HG03558 (cell line): ENCODE measurements around the gene OSM.

Source experiments
- ATAC-seq: cut with Tn5 transposase; IDR thresholded peaks from one replicate; pipeline ENCODE4 v1.9.1; 2021; ENCODE audit warnings: moderate number of reproducible peaks; ENCODE audit not compliant: unreplicated experiment; ENCODE audit errors: extremely low read depth

Gene OSM

GRCh38 chr22:30232716-30233218, 33.9 kb downstream of the OSM start:
- ATAC-seq = no peak

GRCh38 chr22:30230787-30231461, 35.7 kb downstream of the OSM start:
- ATAC-seq = no peak

GRCh38 chr22:30230330-30230729, 36.3 kb downstream of the OSM start:
- no peak for ATAC-seq

GRCh38 chr22:30228509-30229359, 37.9 kb downstream of the OSM start:
- ATAC-seq = no peak

- no peak for ATAC-seq
Observed at GRCh38 chr22:30227438-30228228, 39.0 kb downstream of the OSM start.

- no peak for ATAC-seq
Observed at GRCh38 chr22:30226192-30226832, 40.3 kb downstream of the OSM start.

- no peak for ATAC-seq
Observed at GRCh38 chr22:30225220-30225927, 41.3 kb downstream of the OSM start.

GRCh38 chr22:30224161-30224857, 42.3 kb downstream of the OSM start:
- ATAC-seq = no peak

GRCh38 chr22:30223303-30223702, 43.3 kb downstream of the OSM start:
- ATAC-seq = no peak

GRCh38 chr22:30222321-30222720, 44.3 kb downstream of the OSM start:
- ATAC-seq = no peak

GRCh38 chr22:30221121-30221992, 45.3 kb downstream of the OSM start:
- no peak for ATAC-seq

- no peak for ATAC-seq
Observed at GRCh38 chr22:30220338-30221012, 46.2 kb downstream of the OSM start.

- no peak for ATAC-seq
Observed at GRCh38 chr22:30219668-30220278, 46.9 kb downstream of the OSM start.

GRCh38 chr22:30219049-30219654, 47.5 kb downstream of the OSM start:
- ATAC-seq = no peak

- ATAC-seq = no peak
Observed at GRCh38 chr22:30217698-30218560, 48.7 kb downstream of the OSM start.

- no peak for ATAC-seq
Observed at GRCh38 chr22:30216710-30217109, 49.9 kb downstream of the OSM start.
